Measurements from ENCODE around the gene HOXD8. TPM values are rescaled to one million over a fixed set of nuclear protein-coding genes. Genes with fewer than 3 reads are reported as not detected.

The HOXD8 gene
- total RNA-seq, 4 donors from 2014 or later, result 1.4 to 6.0 (median 2.6) TPM

- DNase-seq (ENCODE audit: low spot score in 2 of 2), result no peak
- WGBS, result 31% methylated on average over 13 of the region's 48 CpGs
Measured at GRCh38 chr2:176156807-176157498, 27.4 kb downstream of the HOXD8 start, which contains the start of gene HOXD3. TSS of gene HOXD3 (plus strand) at chr2:176157307. CDS start at chr2:176169115, 11,808 bp downstream.

GRCh38 chr2:176157499-176158185 lies 28.1 kb downstream of the HOXD8 start:
- H3K4me3 ChIP-seq, result peak overlapping the region; percentile 45
- H3K27me3 ChIP-seq, result peaks cover 99% of the 10 kb centered on the region
- peaks cover 6% of the 10 kb centered on the region for H3K36me3 ChIP-seq
- WGBS, result 5% methylated on average over 33 of the region's 43 CpGs
- H3K4me1 ChIP-seq, result peaks cover 53% of the 10 kb centered on the region
- H3K9me3 ChIP-seq, result no peaks in the 10 kb centered on the region
- TF ChIP-seq EP300 (IDR thresholded peaks at IDR 0.05), result no peak
- no peak for TF ChIP-seq CTCF (IDR thresholded peaks at IDR 0.05)
- no peak for TF ChIP-seq POLR2AphosphoS5 (IDR thresholded peaks at IDR 0.05)
- no peak for TF ChIP-seq POLR2A (IDR thresholded peaks at IDR 0.05)
- peak in 1 of 2 donors; percentile 58 for DNase-seq (ENCODE audit: low spot score in 2 of 2)
- no peak overlapping the region for H3K27ac ChIP-seq

More at GRCh38 chr2:176156807-176157498, 27.4 kb downstream of the HOXD8 start, which contains the start of gene HOXD3:
- no peaks in the 10 kb centered on the region for H3K9me3 ChIP-seq
- H3K36me3 ChIP-seq, result peaks cover 6% of the 10 kb centered on the region
- H3K27ac ChIP-seq, result no peak within 1 kb of the TSS
- H3K4me3 ChIP-seq, result peak within 1 kb of the TSS; percentile 45
- TF ChIP-seq EP300 (IDR thresholded peaks at IDR 0.05) (no peak), POLR2A (IDR thresholded peaks at IDR 0.05) (no peak), POLR2AphosphoS5 (IDR thresholded peaks at IDR 0.05) (no peak), CTCF (IDR thresholded peaks at IDR 0.05) (no peak)
- H3K4me1 ChIP-seq, result peaks cover 52% of the 10 kb centered on the region
- H3K27me3 ChIP-seq, result peaks cover 99% of the 10 kb centered on the region

- DNase-seq (ENCODE audit: low spot score in 2 of 2), result no peak
- H3K4me3 ChIP-seq, result peak overlapping the region; percentile 45
- 16% methylated on average over 22 of the region's 22 CpGs for WGBS
- no peaks in the 10 kb centered on the region for H3K9me3 ChIP-seq
- no peak for TF ChIP-seq CTCF (IDR thresholded peaks at IDR 0.05)
- no peak for TF ChIP-seq POLR2A (IDR thresholded peaks at IDR 0.05)
- no peak for TF ChIP-seq EP300 (IDR thresholded peaks at IDR 0.05)
- no peak for TF ChIP-seq POLR2AphosphoS5 (IDR thresholded peaks at IDR 0.05)
- peaks cover 53% of the 10 kb centered on the region for H3K4me1 ChIP-seq
- peaks cover 2% of the 10 kb centered on the region for H3K36me3 ChIP-seq
- no peak overlapping the region for H3K27ac ChIP-seq
- H3K27me3 ChIP-seq, result peaks cover 99% of the 10 kb centered on the region
Measured at GRCh38 chr2:176158186-176158591, 28.7 kb downstream of the HOXD8 start.

GRCh38 chr2:176158855-176159662 lies 29.6 kb downstream of the HOXD8 start:
- TF ChIP-seq POLR2AphosphoS5 (IDR thresholded peaks at IDR 0.05) (no peak), CTCF (IDR thresholded peaks at IDR 0.05) (no peak), EP300 (IDR thresholded peaks at IDR 0.05) (no peak), POLR2A (IDR thresholded peaks at IDR 0.05) (no peak)
- Histone ChIP-seq H3K27me3 (peaks cover 99% of the 10 kb centered on the region), H3K4me1 (peaks cover 53% of the 10 kb centered on the region), H3K4me3 (peak overlapping the region; percentile 26), H3K27ac (no peak overlapping the region), H3K9me3 (no peaks in the 10 kb centered on the region), H3K36me3 (no peaks in the 10 kb centered on the region)
- 45% methylated on average over 14 of the region's 39 CpGs for WGBS
- no peak for DNase-seq (ENCODE audit: low spot score in 2 of 2)

Measured in suprapubic skin (tissue), 4 donors.